ENCODE measurements around the gene CLK4.
A peak's percentile ranks its signal among the peaks of the same experiment; 100 is the strongest.

CLK4 gene

GRCh38 chr5:178626484-178627258 lies at the start of gene CLK4:
Gene CLK4 (minus strand): TSS chr5:178627050. CDS start chr5:178623416, 3,634 bp downstream.
- peak; percentile 87 for ATAC-seq
- Mint-ChIP-seq H3K4me1 (peaks cover 34% of the 10 kb centered on the region), H3K27me3 (peaks cover 2% of the 10 kb centered on the region), H3K27ac (peak within 1 kb of the TSS; percentile 96), H3K4me3 (peak within 1 kb of the TSS; percentile 94), H3K36me3 (ENCODE audit: low read depth) (peaks cover 19% of the 10 kb centered on the region), H3K9me3 (no peaks in the 10 kb centered on the region)
- DNase-seq = peak; percentile 97

- no peak for DNase-seq
- Mint-ChIP-seq H3K27me3 (peaks cover 4% of the 10 kb centered on the region), H3K36me3 (ENCODE audit: low read depth) (no peaks in the 10 kb centered on the region), H3K4me3 (no peak overlapping the region), H3K9me3 (no peaks in the 10 kb centered on the region), H3K4me1 (peaks cover 17% of the 10 kb centered on the region), H3K27ac (no peak overlapping the region)
- ATAC-seq = no peak
Measured at GRCh38 chr5:178675922-178676321, 49.1 kb upstream of the CLK4 start.

- Mint-ChIP-seq H3K27ac (no peak overlapping the region), H3K36me3 (ENCODE audit: low read depth) (no peaks in the 10 kb centered on the region), H3K9me3 (no peaks in the 10 kb centered on the region), H3K27me3 (peaks cover 15% of the 10 kb centered on the region), H3K4me3 (no peak overlapping the region), H3K4me1 (peaks cover 17% of the 10 kb centered on the region)
- ATAC-seq (no peak), DNase-seq (no peak)
Measured at GRCh38 chr5:178674334-178674733, 47.5 kb upstream of the CLK4 start.

GRCh38 chr5:178673801-178674295 lies 47.0 kb upstream of the CLK4 start:
- no peaks in the 10 kb centered on the region for H3K9me3 Mint-ChIP-seq
- H3K27ac Mint-ChIP-seq = no peak overlapping the region
- no peak for DNase-seq
- H3K36me3 Mint-ChIP-seq (ENCODE audit: low read depth) = no peaks in the 10 kb centered on the region
- H3K4me3 Mint-ChIP-seq = no peak overlapping the region
- H3K27me3 Mint-ChIP-seq = peaks cover 19% of the 10 kb centered on the region
- peaks cover 17% of the 10 kb centered on the region for H3K4me1 Mint-ChIP-seq
- ATAC-seq = no peak

GRCh38 chr5:178672630-178673029 lies 45.8 kb upstream of the CLK4 start:
- Mint-ChIP-seq H3K36me3 (ENCODE audit: low read depth) (no peaks in the 10 kb centered on the region), H3K9me3 (no peaks in the 10 kb centered on the region), H3K27ac (peak overlapping the region; percentile 61), H3K27me3 (peaks cover 21% of the 10 kb centered on the region), H3K4me1 (peaks cover 17% of the 10 kb centered on the region), H3K4me3 (no peak overlapping the region)
- peak; percentile 91 for ATAC-seq
- peak; percentile 43 for DNase-seq

- Mint-ChIP-seq H3K4me1 (peaks cover 17% of the 10 kb centered on the region), H3K27me3 (peaks cover 23% of the 10 kb centered on the region), H3K4me3 (no peak overlapping the region), H3K27ac (no peak overlapping the region), H3K9me3 (no peaks in the 10 kb centered on the region), H3K36me3 (ENCODE audit: low read depth) (no peaks in the 10 kb centered on the region)
- no peak for ATAC-seq
- no peak for DNase-seq
Measured at GRCh38 chr5:178671602-178672144, 44.8 kb upstream of the CLK4 start.

GRCh38 chr5:178670351-178670885 lies 43.6 kb upstream of the CLK4 start:
- DNase-seq (no peak), ATAC-seq (no peak)
- Mint-ChIP-seq H3K9me3 (no peaks in the 10 kb centered on the region), H3K27ac (no peak overlapping the region), H3K27me3 (peaks cover 19% of the 10 kb centered on the region), H3K36me3 (ENCODE audit: low read depth) (no peaks in the 10 kb centered on the region), H3K4me1 (peaks cover 17% of the 10 kb centered on the region), H3K4me3 (no peak overlapping the region)

- no peak for DNase-seq
- Mint-ChIP-seq H3K9me3 (no peaks in the 10 kb centered on the region), H3K27me3 (peaks cover 21% of the 10 kb centered on the region), H3K27ac (no peak overlapping the region), H3K36me3 (ENCODE audit: low read depth) (no peaks in the 10 kb centered on the region), H3K4me1 (peaks cover 17% of the 10 kb centered on the region), H3K4me3 (no peak overlapping the region)
- no peak for ATAC-seq
Measured at GRCh38 chr5:178668579-178668978, 41.7 kb upstream of the CLK4 start.

- DNase-seq = no peak
- Mint-ChIP-seq H3K27me3 (peaks cover 21% of the 10 kb centered on the region), H3K4me3 (no peak overlapping the region), H3K9me3 (no peaks in the 10 kb centered on the region), H3K27ac (no peak overlapping the region), H3K4me1 (peaks cover 13% of the 10 kb centered on the region), H3K36me3 (ENCODE audit: low read depth) (no peaks in the 10 kb centered on the region)
- no peak for ATAC-seq
Measured at GRCh38 chr5:178667688-178668087, 40.8 kb upstream of the CLK4 start.

GRCh38 chr5:178667101-178667500 lies 40.3 kb upstream of the CLK4 start:
- H3K27ac Mint-ChIP-seq = no peak overlapping the region
- H3K27me3 Mint-ChIP-seq = peaks cover 21% of the 10 kb centered on the region
- ATAC-seq = no peak
- no peaks in the 10 kb centered on the region for H3K36me3 Mint-ChIP-seq (ENCODE audit: low read depth)
- no peak for DNase-seq
- H3K4me3 Mint-ChIP-seq = no peak overlapping the region
- no peaks in the 10 kb centered on the region for H3K9me3 Mint-ChIP-seq
- H3K4me1 Mint-ChIP-seq = peaks cover 7% of the 10 kb centered on the region

GRCh38 chr5:178664141-178664540 lies 37.3 kb upstream of the CLK4 start:
- Mint-ChIP-seq H3K9me3 (no peaks in the 10 kb centered on the region), H3K27ac (no peak overlapping the region), H3K4me1 (no peaks in the 10 kb centered on the region), H3K36me3 (ENCODE audit: low read depth) (no peaks in the 10 kb centered on the region), H3K4me3 (no peak overlapping the region), H3K27me3 (peaks cover 13% of the 10 kb centered on the region)
- no peak for ATAC-seq
- no peak for DNase-seq

GRCh38 chr5:178662541-178662860 lies 35.7 kb upstream of the CLK4 start:
- no peaks in the 10 kb centered on the region for H3K4me1 Mint-ChIP-seq
- no peaks in the 10 kb centered on the region for H3K36me3 Mint-ChIP-seq (ENCODE audit: low read depth)
- peaks cover 11% of the 10 kb centered on the region for H3K27me3 Mint-ChIP-seq
- no peak overlapping the region for H3K27ac Mint-ChIP-seq
- H3K9me3 Mint-ChIP-seq = no peaks in the 10 kb centered on the region
- ATAC-seq = no peak
- no peak overlapping the region for H3K4me3 Mint-ChIP-seq
- DNase-seq = no peak

- DNase-seq = no peak
- Mint-ChIP-seq H3K4me1 (no peaks in the 10 kb centered on the region), H3K27me3 (peaks cover 10% of the 10 kb centered on the region), H3K36me3 (ENCODE audit: low read depth) (no peaks in the 10 kb centered on the region), H3K27ac (no peak overlapping the region), H3K4me3 (no peak overlapping the region), H3K9me3 (no peaks in the 10 kb centered on the region)
- ATAC-seq = no peak
Measured at GRCh38 chr5:178661836-178662540, 35.1 kb upstream of the CLK4 start.

- H3K4me3 Mint-ChIP-seq = no peak overlapping the region
- peaks cover 2% of the 10 kb centered on the region for H3K27me3 Mint-ChIP-seq
- peaks cover 4% of the 10 kb centered on the region for H3K36me3 Mint-ChIP-seq (ENCODE audit: low read depth)
- DNase-seq = no peak
- no peak for ATAC-seq
- H3K9me3 Mint-ChIP-seq = peaks cover 12% of the 10 kb centered on the region
- no peaks in the 10 kb centered on the region for H3K4me1 Mint-ChIP-seq
- no peak overlapping the region for H3K27ac Mint-ChIP-seq
Measured at GRCh38 chr5:178651046-178651810, 24.4 kb upstream of the CLK4 start.
